IMR-90 (cell line): ENCODE data around the gene FARP1. TPM values are rescaled to one million over a fixed set of nuclear protein-coding genes. Genes with fewer than 3 reads are reported as not detected.

ENCODE experiments used
- ATAC-seq: fragments of 200-7000 bp; cut with Tn5 transposase; 2 replicates; pipeline ENCODE4 v1.9.1; 2020; ENCODE audit warnings: low read depth, mild to moderate bottlenecking, moderate library complexity
- BruUV-seq: library from RNA; stranded (reverse); fragments of 400-500 nt; replicated peaks from 2 replicates; lab custom pipeline; 2021; lab: Mats Ljungman, UMichigan
- CTCF ChIA-PET: fragments of 300-600 bp; formaldehyde crosslinking; extraction: SDS; loops from one replicate; lab custom pipeline; 2021; ENCODE audit warnings: antibody characterized with exemption; lab: Yijun Ruan, JAX
- POLR2A ChIA-PET: fragments of 300-600 bp; sonication (Branson Sonifier 250); formaldehyde crosslinking; loops from one replicate; lab custom pipeline; 2022; ENCODE audit warnings: antibody characterized with exemption; ENCODE audit not compliant: unreplicated experiment; lab: Charles Lee
- DNase-seq: peaks from one replicate; pipeline ENCODE4 v3.0.0; 2013
- H2AFZ ChIP-seq: replicated peaks from 2 replicates; pipeline ENCODE3; 2013; ENCODE audit warnings: low read length, mild to moderate bottlenecking; ENCODE audit not compliant: poor library complexity
- H2AK5ac ChIP-seq: 2 replicates; pipeline ENCODE4 v1.6.1; 2013; ENCODE audit warnings: low read depth, low read length, inconsistent platforms
- H2AK9ac ChIP-seq: replicated peaks from 2 replicates; pipeline ENCODE3; 2013; ENCODE audit warnings: mild to moderate bottlenecking, low read depth, low read length, moderate library complexity; ENCODE audit not compliant: poor library complexity
- H2BK120ac ChIP-seq: 2 replicates; pipeline ENCODE4 v1.6.1; 2013; ENCODE audit warnings: low read depth, low read length, inconsistent platforms
- H2BK15ac ChIP-seq: 3 replicates; pipeline ENCODE4 v1.6.1; 2013; ENCODE audit warnings: low read depth, low read length, inconsistent platforms
- H2BK20ac ChIP-seq: 2 replicates; pipeline ENCODE4 v1.6.1; 2013; ENCODE audit warnings: low read depth, mild to moderate bottlenecking, inconsistent platforms, low read length, moderate library complexity
- H2BK5ac ChIP-seq: 2 replicates; pipeline ENCODE4 v1.6.1; 2013; ENCODE audit warnings: mild to moderate bottlenecking, low read depth, low read length, inconsistent platforms; ENCODE audit not compliant: poor library complexity, severe bottlenecking
- H3K14ac ChIP-seq: replicated peaks from 2 replicates; pipeline ENCODE4 v1.6.1; 2013; ENCODE audit warnings: low read depth, low read length, inconsistent platforms
- H3K18ac ChIP-seq: 2 replicates; pipeline ENCODE4 v1.6.1; 2013; ENCODE audit warnings: low read depth, low read length, control low read depth
- H3K23ac ChIP-seq: 2 replicates; pipeline ENCODE4 v1.6.1; 2013; ENCODE audit warnings: low read depth, low read length, inconsistent platforms
- H3K27ac ChIP-seq: 2 replicates; pipeline ENCODE4 v1.5.1; 2013; ENCODE audit warnings: mild to moderate bottlenecking, control low read depth, low read length; ENCODE audit not compliant: insufficient read depth
- H3K27me3 ChIP-seq: 2 replicates; pipeline ENCODE4 v1.6.1; 2013; ENCODE audit warnings: low read length; ENCODE audit not compliant: control insufficient read depth, insufficient read depth
- H3K36me3 ChIP-seq: 2 replicates; pipeline ENCODE4 v1.6.1; 2013; ENCODE audit warnings: low read length, mixed read lengths; ENCODE audit not compliant: control insufficient read depth, insufficient read depth
- H3K4ac ChIP-seq: 2 replicates; pipeline ENCODE4 v1.6.1; 2013; ENCODE audit warnings: low read depth, low read length, inconsistent platforms
- H3K4me1 ChIP-seq: 2 replicates; pipeline ENCODE4 v1.6.1; 2013; ENCODE audit warnings: low read length, mixed read lengths; ENCODE audit not compliant: control insufficient read depth, insufficient read depth
- H3K4me2 ChIP-seq: 2 replicates; pipeline ENCODE4 v1.6.1; 2013; ENCODE audit warnings: low read depth, mild to moderate bottlenecking, control low read depth, low read length, moderate library complexity
- H3K4me3 ChIP-seq: 2 replicates; pipeline ENCODE4 v1.5.1; 2013; ENCODE audit warnings: low read depth, mild to moderate bottlenecking, control low read depth, low read length, moderate library complexity; ENCODE audit not compliant: insufficient read depth
- H3K56ac ChIP-seq: 2 replicates; pipeline ENCODE4 v1.6.1; 2013; ENCODE audit warnings: low read length, inconsistent platforms; ENCODE audit not compliant: insufficient read depth; ENCODE audit errors: extremely low read depth
- H3K79me1 ChIP-seq, 2 experiments: 2 replicates each; pipeline ENCODE4 v1.6.1; 2013; ENCODE audit warnings: low read length in 2 of 2, inconsistent platforms in 1 of 2, low read depth in 1 of 2
- H3K9ac ChIP-seq: 2 replicates; pipeline ENCODE4 v1.6.1; 2013; ENCODE audit warnings: low read depth, low read length, control low read depth
- H3K9me1 ChIP-seq: 2 replicates; pipeline ENCODE4 v1.6.1; 2013; ENCODE audit warnings: low read length, inconsistent platforms; ENCODE audit not compliant: insufficient read depth
- H3K9me3 ChIP-seq: 2 replicates; pipeline ENCODE4 v1.6.1; 2013; ENCODE audit warnings: low read length; ENCODE audit not compliant: control insufficient read depth, insufficient read depth
- H4K20me1 ChIP-seq: 2 replicates; pipeline ENCODE4 v1.6.1; 2013; ENCODE audit warnings: low read length, inconsistent platforms; ENCODE audit not compliant: insufficient read depth
- H4K5ac ChIP-seq: 2 replicates; pipeline ENCODE4 v1.6.1; 2013; ENCODE audit warnings: mild to moderate bottlenecking, low read depth, low read length, control low read depth
- H4K8ac ChIP-seq, 2 experiments: 2 replicates each; pipeline ENCODE4 v1.6.1; 2013; ENCODE audit warnings: low read depth in 2 of 2, low read length in 2 of 2, control low read depth in 1 of 2, inconsistent platforms in 1 of 2
- H4K91ac ChIP-seq: 2 replicates; pipeline ENCODE4 v1.6.1; 2013; ENCODE audit warnings: low read depth, low read length, inconsistent platforms; ENCODE audit not compliant: insufficient read depth
- CEBPB ChIP-seq: IDR thresholded peaks from 2 replicates; pipeline ENCODE4 v1.6.1; 2012; ENCODE audit warnings: low read depth, low read length, improper control_type of control experiment
- POLR2A ChIP-seq: IDR thresholded peaks from 2 replicates; pipeline ENCODE4 v1.6.1; 2012; ENCODE audit warnings: mild to moderate bottlenecking, low read depth, low read length
- SMC3 ChIP-seq: fragments of 150-350 bp; IDR thresholded peaks from 2 replicates; pipeline ENCODE4 v1.6.1; 2016; ENCODE audit warnings: low read depth, mild to moderate bottlenecking, antibody characterized with exemption, low read length, moderate library complexity
- USF2 ChIP-seq: fragments of 150-350 bp; IDR thresholded peaks from 2 replicates; pipeline ENCODE4 v1.6.1; 2017; ENCODE audit warnings: mild to moderate bottlenecking, antibody characterized with exemption, low read length, low read depth
- WGBS, 2 experiments: methylation state at CpG; one replicate each; pipeline versions ENCODE4 v1.1.5 to v1.1.7; 2013; ENCODE audit warnings: missing lambda C conversion rate in 2 of 2; ENCODE audit not compliant: insufficient read length in 1 of 2; ENCODE audit errors: extremely low coverage in 2 of 2; 5-methylcytosine and 5-hydroxymethylcytosine counted together
- dilution Hi-C: fragments of 300-500 bp; cut with HindIII; formaldehyde crosslinking; loops from one replicate; pipeline ENCODE4 v1.14.3; 2018; ENCODE audit warnings: low sequenced_read_pairs; ENCODE audit not compliant: unreplicated experiment
- in situ Hi-C: fragments of 300-500 bp; cut with MboI; formaldehyde crosslinking; loops from 3 replicates; pipeline ENCODE4 v1.14.3; 2019; ENCODE audit warnings: low sequenced_read_pairs, inconsistent platforms, mixed read lengths
- intact Hi-C: fragments of 100-400 bp; cut with micrococcal nuclease; formaldehyde crosslinking; loops from 2 replicates; pipeline ENCODE4 v1.10.0; 2022
- polyA plus RNA-seq, 3 experiments: library from polyadenylated mRNA; depleted of rRNA; stranded (reverse); fragments of >200 nt; gene quantifications; 2 replicates each; pipeline ENCODE4 v1.2.3, GENCODE V29; 2012; ENCODE audit warnings: low replicate concordance in 1 of 3
- total RNA-seq: library from RNA; depleted of rRNA; stranded (reverse); fragments of >200 nt; gene quantifications from 2 replicates; pipeline ENCODE4 v1.2.3, GENCODE V29; 2012

FARP1 gene
- total and polyA plus RNA-seq, 2 of the 4 experiments (the other 2 are of a cell fraction) = 39.6 to 57.0 TPM

GRCh38 chr13:98419786-98420553 is 277.1 kb downstream of the FARP1 start:
- H3K4me3 ChIP-seq = no peak overlapping the region
- DNase-seq (no peak), ATAC-seq (no peak)
- no peak overlapping the region for H2BK5ac ChIP-seq
- H4K5ac ChIP-seq = no peak overlapping the region
- H3K4ac ChIP-seq = no peak overlapping the region
- no peak overlapping the region for H4K8ac ChIP-seq
- no peak overlapping the region for H3K18ac ChIP-seq
- BruUV-seq = no TSS peak
- no peaks in the 10 kb centered on the region for H3K9me3 ChIP-seq
- intact Hi-C loops = no loop called here
- H3K14ac ChIP-seq = no peak overlapping the region
- H3K9me1 ChIP-seq = peaks cover 25% of the 10 kb centered on the region
- no peak overlapping the region for H3K4me2 ChIP-seq
- H3K23ac ChIP-seq = no peak overlapping the region
- no peaks in the 10 kb centered on the region for H3K27me3 ChIP-seq
- no peak overlapping the region for H3K27ac ChIP-seq
- in situ Hi-C loops = no loop called here
- H2AK9ac ChIP-seq = no peak overlapping the region
- no peak overlapping the region for H2BK20ac ChIP-seq
- H3K9ac ChIP-seq = no peak overlapping the region
- dilution Hi-C loops = no loop called here
- no peak overlapping the region for H4K91ac ChIP-seq
- WGBS, 2 experiments = no CpG with 5 or more reads among the region's 14 CpGs
- TF ChIP-seq SMC3 (no peak), POLR2A (no peak), CEBPB (no peak), USF2 (no peak)
- H3K56ac ChIP-seq = no peak overlapping the region
- H2BK120ac ChIP-seq = no peak overlapping the region
- H2BK15ac ChIP-seq = no peak overlapping the region
- ChIA-PET POLR2A (no interaction called here), CTCF (no interaction called here)
- peaks cover 5 to 68% of the 10 kb centered on the region in 2 experiments; a peak in 3 of 4 replicates for H3K79me1 ChIP-seq
- H3K36me3 ChIP-seq = peaks cover 64% of the 10 kb centered on the region
- no peak overlapping the region for H2AK5ac ChIP-seq
- peaks cover 17% of the 10 kb centered on the region; the same call in 1 of the 2 replicates for H4K20me1 ChIP-seq
- no peak overlapping the region for H2AFZ ChIP-seq
- no peaks in the 10 kb centered on the region for H3K4me1 ChIP-seq
